H54 (cell line): Measurements from ENCODE around the gene STXBP6.
"Not testable (repeated sequence)": the region's sequence is repeated elsewhere in the genome, so short reads cannot be mapped to it uniquely, and the experiment has no call there.

ENCODE experiments used
- DNase-seq: peaks from one replicate; pipeline ENCODE4 v3.0.0; 2011; ENCODE audit warnings: low spot score, mixed read lengths; ENCODE audit not compliant: insufficient read length
- FAIRE-seq: peaks from 3 replicates; lab custom pipeline; 2011; peaks lifted over from hg19 to GRCh38; lab: Jason Lieb, UNC
- POLR2A ChIP-seq: IDR thresholded peaks from 2 replicates; pipeline ENCODE4 v1.6.1; 2011; ENCODE audit warnings: low read depth, mild to moderate bottlenecking, low read length

Gene STXBP6

DNA sequence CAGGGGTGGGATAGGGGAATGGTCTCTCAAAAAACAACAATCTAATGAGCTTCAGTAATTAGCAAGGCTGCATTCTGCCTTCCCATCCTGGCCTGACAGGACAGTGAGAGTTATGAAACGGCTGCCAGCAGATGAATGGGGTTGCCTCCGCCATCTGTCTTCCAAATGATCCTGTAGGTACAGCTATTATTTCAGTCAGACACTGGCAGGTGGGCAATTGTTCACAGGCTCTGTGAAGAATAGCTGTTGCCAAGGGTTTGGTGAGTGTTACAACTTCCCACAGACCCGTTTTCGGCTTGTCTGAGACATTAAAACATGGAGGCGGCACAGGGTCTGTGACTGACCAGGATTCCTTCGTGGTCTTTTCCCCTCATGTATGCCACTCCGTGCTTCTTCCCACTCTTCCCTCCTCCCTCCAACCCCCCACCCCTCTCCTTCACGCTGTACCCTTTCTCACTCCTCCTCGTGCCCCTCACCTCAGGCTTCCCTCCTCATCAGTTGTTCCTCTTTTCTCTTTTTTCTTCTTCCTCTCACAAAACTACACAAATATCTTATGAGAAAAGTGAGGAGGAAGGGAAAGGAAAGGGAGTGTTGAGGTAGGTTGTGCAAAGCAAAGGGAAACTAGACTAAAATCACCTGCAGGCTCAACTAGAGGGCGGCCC is 255.2 kb downstream of the STXBP6 start:
- no peak for FAIRE-seq
- DNase-seq = no peak
- TF ChIP-seq POLR2A = no peak

DNA sequence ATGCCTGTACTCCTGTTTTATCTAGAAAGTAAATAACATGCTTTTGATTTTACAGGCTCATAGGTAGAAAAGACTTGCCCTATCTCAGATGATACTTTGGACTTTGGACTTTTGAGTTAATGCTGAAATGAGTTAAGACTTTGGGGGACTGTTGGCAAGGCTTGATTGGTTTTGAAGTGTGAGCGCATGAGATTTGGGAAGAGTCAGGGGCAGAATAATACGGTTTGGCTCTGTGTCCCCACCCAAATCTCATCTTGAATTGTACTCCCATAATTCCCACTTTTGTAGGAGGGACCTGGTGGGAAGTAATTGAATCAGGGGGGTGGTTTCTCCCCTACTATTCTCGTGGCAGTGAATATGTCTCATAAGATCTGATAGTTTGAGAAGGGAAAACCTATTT is 259.8 kb downstream of the STXBP6 start:
- TF ChIP-seq POLR2A = no peak
- FAIRE-seq (no peak), DNase-seq (no peak)

DNA sequence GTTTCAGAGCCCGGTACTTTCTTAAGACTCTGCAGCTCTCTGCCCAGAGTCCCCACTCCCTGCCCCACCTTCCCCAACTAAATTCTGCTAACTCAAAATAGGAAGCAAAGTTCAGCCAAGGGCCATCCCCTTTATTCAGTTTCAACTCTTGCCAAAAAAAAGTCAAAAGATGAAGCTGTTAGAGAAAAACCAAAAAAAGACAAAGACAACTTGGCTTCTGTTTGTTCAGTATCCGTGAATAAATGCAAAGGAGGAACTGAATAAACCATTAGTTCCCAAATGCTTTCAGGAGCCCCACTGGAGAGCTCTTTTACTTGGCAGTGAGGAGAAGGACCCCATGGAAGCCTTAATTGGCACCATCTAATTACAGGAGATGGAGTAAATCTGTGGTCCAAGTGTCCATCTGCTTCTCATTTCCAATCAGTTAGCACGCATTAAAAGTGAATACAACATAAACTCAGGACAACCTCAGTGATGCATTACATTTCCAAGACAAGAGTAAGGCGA is 260.5 kb downstream of the STXBP6 start:
- no peak for FAIRE-seq

DNA sequence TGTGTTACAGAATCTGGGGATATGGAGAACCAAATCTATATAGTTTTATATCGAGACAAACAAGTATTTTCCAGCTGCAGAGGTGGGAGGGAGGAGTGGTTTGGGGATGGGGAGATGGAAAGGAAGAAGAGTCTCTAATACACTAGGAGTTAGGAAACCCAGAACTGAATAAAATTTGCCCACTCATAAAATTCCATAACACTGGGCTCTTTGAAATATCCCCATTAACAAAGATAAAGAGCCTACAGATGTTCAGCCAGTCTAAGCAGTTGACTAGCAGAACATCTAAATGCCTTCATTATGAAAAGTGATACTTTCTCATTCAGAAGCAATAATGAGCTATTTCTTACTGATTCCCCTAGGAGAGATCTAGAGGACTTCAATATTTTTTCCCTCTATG is 264.2 kb downstream of the STXBP6 start:
- DNase-seq = no peak
- FAIRE-seq = no peak
- no peak for TF ChIP-seq POLR2A

More for the DNA sequence above, 260.5 kb downstream of the STXBP6 start:
- TF ChIP-seq POLR2A = no peak
- no peak for DNase-seq

DNA sequence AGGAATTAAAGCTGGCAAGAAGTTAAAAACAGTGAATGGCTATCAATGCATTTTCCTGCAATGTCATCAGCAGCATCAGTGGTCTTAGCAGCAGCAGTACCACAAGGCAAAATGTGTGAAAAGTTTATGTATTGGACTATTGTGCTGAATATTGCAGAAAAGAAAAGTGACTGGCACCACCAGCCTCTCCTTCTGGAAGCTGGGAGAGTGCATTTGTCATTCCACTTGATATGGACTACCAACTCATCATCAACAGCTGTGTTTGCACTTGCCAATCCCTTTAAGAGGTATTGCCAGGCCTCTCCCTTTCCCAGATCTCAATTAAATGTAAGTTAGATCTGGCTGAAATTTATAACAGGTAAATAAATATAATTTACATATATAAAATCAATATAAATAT is 265.0 kb downstream of the STXBP6 start:
- FAIRE-seq (no peak), DNase-seq (no peak)
- no peak for TF ChIP-seq POLR2A

DNA sequence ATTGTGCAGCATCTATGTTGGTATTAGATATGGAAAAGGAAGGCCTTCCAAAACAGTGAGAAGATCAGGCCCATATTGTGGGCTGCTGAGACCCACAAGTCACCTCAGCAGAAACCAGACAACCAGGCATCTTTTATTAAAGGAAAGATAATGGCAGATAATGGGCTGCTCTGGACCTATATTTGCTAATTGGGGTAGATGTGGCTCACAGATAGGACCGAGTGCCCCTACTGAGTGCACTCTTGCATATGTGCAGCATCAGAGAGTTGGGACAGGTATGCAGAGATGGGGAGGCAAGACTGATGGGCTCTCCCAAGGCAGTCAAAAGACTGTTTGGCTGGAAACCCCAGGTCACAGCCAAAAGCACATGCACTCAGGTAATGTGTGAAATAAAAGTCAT is 266.2 kb downstream of the STXBP6 start:
- TF ChIP-seq POLR2A = no peak
- FAIRE-seq (no peak), DNase-seq (no peak)

DNA sequence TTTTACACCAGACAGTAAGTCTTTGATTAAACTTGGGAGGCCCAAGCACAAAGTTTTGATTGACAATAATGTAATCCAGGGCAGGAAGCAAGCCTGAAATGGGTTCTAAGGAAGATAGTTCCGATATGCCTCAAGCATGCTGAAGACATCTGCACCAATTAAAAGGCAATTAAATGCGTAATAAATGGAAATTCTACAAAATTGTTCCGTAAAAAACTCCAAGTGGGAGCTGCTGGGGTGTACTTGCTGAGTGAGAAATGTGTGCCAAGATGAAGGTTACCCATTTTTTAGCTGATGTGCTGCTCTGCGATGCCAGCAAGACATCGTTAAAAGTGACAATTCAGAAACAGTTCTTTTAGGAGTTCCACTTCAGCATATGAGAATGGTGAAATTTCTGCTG is 269.7 kb downstream of the STXBP6 start:
- DNase-seq (no peak), FAIRE-seq (no peak)
- TF ChIP-seq POLR2A = no peak

DNA sequence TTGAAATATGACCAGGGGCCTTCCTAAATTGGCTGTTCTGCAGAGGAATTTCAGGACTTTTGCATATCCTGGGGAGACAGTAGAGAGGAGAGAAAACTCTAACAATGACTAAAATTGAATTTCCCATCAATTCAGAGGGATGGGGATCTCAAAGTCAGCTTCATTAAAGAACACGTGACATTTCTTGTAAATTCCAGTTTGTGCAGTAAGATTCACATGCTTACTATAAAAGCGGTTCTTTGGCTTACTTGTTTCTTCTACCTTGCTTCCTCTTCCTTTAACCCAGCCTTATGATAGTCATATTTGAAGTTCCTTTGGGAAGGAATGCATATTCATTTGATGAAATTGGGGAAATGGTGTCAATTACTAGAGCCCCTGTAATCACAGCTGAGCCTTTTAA is 272.3 kb downstream of the STXBP6 start:
- FAIRE-seq (no peak), DNase-seq (no peak)
- TF ChIP-seq POLR2A = no peak

DNA sequence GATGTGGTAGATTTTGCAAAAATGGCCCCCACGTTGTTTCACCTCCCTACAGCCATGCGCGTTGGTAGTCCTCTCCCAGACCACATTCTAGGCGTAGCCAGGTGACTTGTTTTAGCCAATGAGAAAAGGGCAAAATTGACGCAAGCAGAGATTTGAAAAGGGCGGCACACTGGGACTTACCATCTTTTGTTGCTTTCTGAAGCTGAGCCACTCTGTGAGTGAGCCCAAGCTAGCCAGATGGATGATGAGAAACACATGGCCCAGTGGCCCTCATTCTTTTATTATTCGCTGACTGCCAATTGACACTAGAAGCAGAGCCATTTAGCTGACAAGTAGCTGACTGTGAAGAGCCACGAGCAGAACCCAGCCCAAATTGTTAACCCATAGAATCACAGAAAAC is 274.0 kb downstream of the STXBP6 start:
- TF ChIP-seq POLR2A = no peak
- DNase-seq (no peak), FAIRE-seq (no peak)

DNA sequence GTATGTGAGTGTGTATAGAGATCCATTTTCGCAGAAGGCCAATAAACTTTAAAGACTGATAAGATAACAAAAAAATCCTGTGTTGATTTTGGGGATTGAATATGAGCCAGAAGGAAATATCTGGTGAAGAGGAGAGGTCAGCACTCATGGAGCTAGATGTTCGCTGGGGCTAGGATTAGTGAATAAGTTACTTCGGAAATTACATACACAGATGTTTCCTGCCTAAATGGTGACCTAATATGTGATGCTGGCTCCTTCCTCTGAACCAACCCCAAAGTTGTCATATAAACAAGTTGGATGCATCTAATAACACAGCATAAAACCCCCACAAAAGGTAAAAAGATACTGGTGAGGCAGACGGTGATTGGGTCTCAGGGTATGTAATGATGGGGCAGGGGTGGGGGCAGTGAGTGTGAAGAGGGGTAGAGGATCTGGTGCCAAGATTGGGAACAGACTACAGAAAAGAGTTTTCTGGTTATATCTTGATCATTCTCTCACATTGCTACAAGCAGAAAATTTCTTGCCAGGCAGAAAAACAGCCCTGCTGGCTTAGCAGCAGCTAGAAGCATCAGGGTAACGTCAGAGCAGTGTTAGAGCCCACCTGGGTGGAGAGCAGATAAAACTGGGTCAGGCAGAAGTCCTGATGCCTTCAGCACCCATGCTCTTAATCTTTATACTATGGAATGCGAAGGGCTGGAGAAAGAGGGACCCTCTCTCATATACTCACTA is 275.6 kb downstream of the STXBP6 start:
- FAIRE-seq (no peak), DNase-seq (no peak)
- no peak for TF ChIP-seq POLR2A

DNA sequence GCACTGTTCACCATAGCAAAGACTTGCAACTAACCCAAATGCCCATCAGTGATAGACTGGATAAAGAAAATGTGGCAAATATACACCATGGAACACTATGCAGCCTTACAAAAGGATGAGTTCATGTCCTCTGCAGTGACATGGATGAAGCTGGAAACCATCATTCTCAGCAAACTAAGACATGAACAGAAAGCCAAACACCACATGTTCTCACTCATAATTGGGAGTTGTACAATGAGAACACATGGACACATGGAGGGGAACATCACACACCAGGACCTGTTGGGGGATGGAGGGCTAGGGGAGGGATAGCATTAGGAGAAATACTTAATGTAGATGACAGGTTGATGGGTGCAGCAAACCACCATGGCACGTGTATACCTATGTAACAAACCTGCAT is 276.4 kb downstream of the STXBP6 start:
- not testable (repeated sequence) for DNase-seq, FAIRE-seq

DNA sequence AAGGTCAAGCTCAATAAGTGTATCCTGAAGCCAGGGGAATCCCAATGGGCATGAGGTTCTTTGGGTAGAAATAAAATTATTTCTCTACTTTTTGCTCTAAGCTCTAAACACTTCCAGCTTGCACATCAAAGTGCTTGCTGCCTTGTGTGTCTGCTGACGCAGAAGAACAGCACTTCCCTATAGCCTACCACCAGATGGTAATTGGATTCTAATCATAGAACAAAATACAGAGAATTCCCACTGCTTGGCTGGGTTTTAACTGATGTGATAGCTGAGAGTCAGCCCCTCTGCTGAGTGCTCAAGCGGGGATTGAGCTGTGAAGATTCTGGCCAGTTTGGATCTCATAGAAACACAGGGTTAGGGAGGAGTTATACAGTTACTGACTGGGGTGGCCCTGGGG is 283.5 kb downstream of the STXBP6 start:
- DNase-seq = no peak
- FAIRE-seq = no peak
- no peak for TF ChIP-seq POLR2A

DNA sequence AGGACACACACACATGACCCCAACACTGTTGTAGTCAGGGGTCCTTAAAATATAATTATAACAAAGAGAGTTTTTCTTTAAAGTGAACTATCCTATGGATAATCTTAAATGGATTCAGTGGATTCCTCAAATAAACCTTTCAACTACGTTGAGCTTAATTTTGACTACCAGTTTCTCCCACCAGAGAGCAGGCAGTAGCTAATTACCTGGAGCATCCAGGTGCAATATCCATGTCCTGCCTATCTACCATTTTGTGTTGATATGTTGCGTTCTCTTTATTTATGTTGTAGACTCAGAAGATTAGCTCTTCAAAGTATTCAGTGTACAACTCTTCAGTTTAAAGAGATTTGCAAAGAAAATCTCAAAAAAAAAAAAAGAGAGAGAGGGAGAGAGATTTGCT is 288.8 kb downstream of the STXBP6 start:
- FAIRE-seq (no peak), DNase-seq (no peak)
- TF ChIP-seq POLR2A = no peak
